Neural cell (in vitro differentiated cells): Measurements from ENCODE around the gene ALS2. TPM values are rescaled to one million over a fixed set of nuclear protein-coding genes. Genes with fewer than 3 reads are reported as not detected.

Source experiments
- H2AFZ ChIP-seq: fragments of 200-600, 300-800 bp; sonication (generic), shearing (Covaris generic); 2 replicates; pipeline ENCODE4 v1.6.0; 2014; ENCODE audit warnings: low read depth, mild to moderate bottlenecking, antibody characterized with exemption, low read length, moderate library complexity
- H3F3A ChIP-seq: fragments of 200-600 bp; shearing (Covaris generic); 2 replicates; pipeline ENCODE4 v1.6.1; 2016; ENCODE audit warnings: mild to moderate bottlenecking, moderate library complexity, mixed read lengths, antibody characterized with exemption, low read length; ENCODE audit not compliant: insufficient read depth, poor library complexity, severe bottlenecking
- H3K27ac ChIP-seq: fragments of 200-600, 300-800 bp; sonication (generic), shearing (Covaris generic); 2 replicates; pipeline ENCODE4 v1.5.1; 2014; ENCODE audit warnings: mild to moderate bottlenecking, low read length, moderate library complexity
- H3K27me3 ChIP-seq: fragments of 300-800, 200-600 bp; sonication (generic), shearing (Covaris generic); 2 replicates; pipeline ENCODE4 v1.6.0; 2014; ENCODE audit warnings: mild to moderate bottlenecking, low read depth, low read length, moderate library complexity; ENCODE audit not compliant: insufficient read depth
- H3K36me3 ChIP-seq: fragments of 300-800, 200-600 bp; sonication (generic), shearing (Covaris generic); 2 replicates; pipeline ENCODE4 v1.5.1; 2014; ENCODE audit warnings: mild to moderate bottlenecking, antibody characterized with exemption, low read length, moderate library complexity; ENCODE audit not compliant: insufficient read depth
- H3K4me2 ChIP-seq: fragments of 300-800, 200-600 bp; sonication (generic), shearing (Covaris generic); 2 replicates; pipeline ENCODE4 v1.6.0; 2014; ENCODE audit warnings: mild to moderate bottlenecking, low read length
- H3K4me3 ChIP-seq: fragments of 300-800, 200-600 bp; sonication (generic), shearing (Covaris generic); 2 replicates; pipeline ENCODE4 v1.5.1; 2014; ENCODE audit warnings: mild to moderate bottlenecking, low read length, moderate library complexity
- H3K79me2 ChIP-seq: fragments of 200-600 bp; shearing (Covaris generic); replicated peaks from 2 replicates; pipeline ENCODE4 v1.6.0; 2014; ENCODE audit warnings: mild to moderate bottlenecking, low read length, moderate library complexity; ENCODE audit not compliant: insufficient read depth
- H3K9ac ChIP-seq: fragments of 300-800, 200-600 bp; sonication (generic), shearing (Covaris generic); 2 replicates; pipeline ENCODE4 v1.6.1; 2016; ENCODE audit warnings: mild to moderate bottlenecking, low read length, mixed read lengths
- H3K9me2 ChIP-seq: fragments of 200-600 bp; shearing (Covaris generic); 2 replicates; pipeline ENCODE4 v1.6.1; 2016; ENCODE audit warnings: mild to moderate bottlenecking, low read length, mixed read lengths; ENCODE audit not compliant: insufficient read depth
- H3K9me3 ChIP-seq: fragments of 200-600, 300-800 bp; sonication (generic), shearing (Covaris generic); 2 replicates; pipeline ENCODE4 v1.6.1; 2016; ENCODE audit warnings: mild to moderate bottlenecking, mixed run types, low read length, moderate library complexity, mixed read lengths
- H4K20me1 ChIP-seq: fragments of 200-600 bp; shearing (Covaris generic); 2 replicates; pipeline ENCODE4 v1.6.1; 2016; ENCODE audit warnings: mild to moderate bottlenecking, mixed run types; ENCODE audit not compliant: insufficient read depth
- EP300 ChIP-seq: fragments of 450-650 bp; conservative IDR thresholded peaks from 2 replicates; pipeline ENCODE4 v1.6.1; 2014; ENCODE audit warnings: antibody characterized with exemption, mild to moderate bottlenecking, moderate library complexity; ENCODE audit not compliant: poor library complexity, severe bottlenecking
- EZH2 ChIP-seq: fragments of 200-600, 300-800 bp; shearing (Covaris generic), sonication (generic); IDR thresholded peaks from 2 replicates; pipeline ENCODE4 v1.6.1; 2014; ENCODE audit warnings: antibody characterized with exemption, low read length, borderline replicate concordance, mild to moderate bottlenecking; ENCODE audit not compliant: insufficient read depth, poor library complexity, severe bottlenecking
- MXI1 ChIP-seq: fragments of 450-650 bp; conservative IDR thresholded peaks from 2 replicates; pipeline ENCODE4 v1.6.1; 2014; ENCODE audit warnings: antibody characterized with exemption, mild to moderate bottlenecking; ENCODE audit not compliant: poor library complexity, severe bottlenecking
- POLR2AphosphoS5 ChIP-seq: IDR thresholded peaks from 2 replicates; pipeline ENCODE4 v1.6.1; 2012
- RAD21 ChIP-seq: fragments of 450-650 bp; conservative IDR thresholded peaks from 2 replicates; pipeline ENCODE4 v1.6.1; 2014; ENCODE audit warnings: antibody characterized with exemption, mild to moderate bottlenecking, moderate library complexity
- SMC3 ChIP-seq: fragments of 450-650 bp; conservative IDR thresholded peaks from 2 replicates; pipeline ENCODE4 v1.6.1; 2014; ENCODE audit warnings: antibody characterized with exemption, mild to moderate bottlenecking, moderate library complexity; ENCODE audit not compliant: poor library complexity
- TAF1 ChIP-seq: IDR thresholded peaks from 2 replicates; pipeline ENCODE4 v1.6.1; 2012; ENCODE audit warnings: low read depth
- polyA plus RNA-seq: library from polyadenylated mRNA; depleted of rRNA; stranded (reverse); fragments of >200 nt; gene quantifications from 2 replicates; pipeline ENCODE4 v1.2.3, GENCODE V29; 2014
- TF ChIP-seq, protein P1 (sequence below): IDR thresholded peaks from 2 replicates; pipeline ENCODE4 v1.6.1; 2012; ENCODE audit warnings: borderline replicate concordance
- TF ChIP-seq, protein P2 (sequence below): fragments of 450-650 bp; IDR thresholded peaks from 2 replicates; pipeline ENCODE4 v1.5.1; 2014; ENCODE audit warnings: antibody characterized with exemption, mild to moderate bottlenecking, moderate library complexity; ENCODE audit not compliant: poor library complexity, severe bottlenecking

The ALS2 gene
- polyA plus RNA-seq, 1 donor from 2014 or later, result 26.3 TPM

DNA sequence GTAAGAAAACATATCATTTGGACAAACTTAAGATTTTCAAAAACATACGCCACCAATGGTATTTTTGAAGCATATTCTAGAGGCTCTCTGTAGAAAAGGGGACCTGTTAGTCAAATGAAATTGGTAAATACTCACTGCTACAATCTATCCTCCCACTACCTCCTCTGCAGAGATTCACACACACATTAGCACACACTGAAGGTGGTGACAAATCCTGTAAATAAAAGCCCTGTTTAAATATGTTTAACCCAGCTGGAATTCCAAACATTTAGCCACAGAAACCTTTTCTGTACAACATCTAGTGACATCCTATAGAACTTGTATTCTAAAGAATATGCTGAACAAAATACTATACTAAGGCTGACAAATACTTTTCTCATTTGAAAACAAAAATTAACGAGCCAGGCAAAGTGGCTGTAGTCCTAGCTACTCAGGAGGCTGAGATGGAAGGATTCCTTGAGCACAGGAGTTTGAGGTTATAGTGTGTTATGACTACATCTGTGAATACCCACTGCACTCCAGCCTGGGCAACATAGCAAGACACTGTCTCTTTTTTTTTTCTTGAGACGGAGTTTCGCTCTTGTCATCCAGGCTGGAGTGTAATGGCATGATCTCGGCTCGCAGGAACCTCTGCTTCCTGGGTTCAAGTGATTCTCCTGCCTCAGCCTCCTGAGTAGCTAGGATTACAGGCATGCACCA is 25.9 kb downstream of the ALS2 start:
- Histone ChIP-seq H3K79me2 (no peaks in the 10 kb centered on the region), H3K27ac (no peak overlapping the region), H3K4me3 (no peak overlapping the region), H3K9ac (no peak overlapping the region), H3K9me2 (no peaks in the 10 kb centered on the region), H3K36me3 (no peaks in the 10 kb centered on the region), H3K9me3 (no peaks in the 10 kb centered on the region), H3F3A (no peaks in the 10 kb centered on the region), H3K27me3 (no peaks in the 10 kb centered on the region), H4K20me1 (no peaks in the 10 kb centered on the region), H3K4me2 (no peak overlapping the region), H2AFZ (no peak overlapping the region)
- TF ChIP-seq, protein P1, sequence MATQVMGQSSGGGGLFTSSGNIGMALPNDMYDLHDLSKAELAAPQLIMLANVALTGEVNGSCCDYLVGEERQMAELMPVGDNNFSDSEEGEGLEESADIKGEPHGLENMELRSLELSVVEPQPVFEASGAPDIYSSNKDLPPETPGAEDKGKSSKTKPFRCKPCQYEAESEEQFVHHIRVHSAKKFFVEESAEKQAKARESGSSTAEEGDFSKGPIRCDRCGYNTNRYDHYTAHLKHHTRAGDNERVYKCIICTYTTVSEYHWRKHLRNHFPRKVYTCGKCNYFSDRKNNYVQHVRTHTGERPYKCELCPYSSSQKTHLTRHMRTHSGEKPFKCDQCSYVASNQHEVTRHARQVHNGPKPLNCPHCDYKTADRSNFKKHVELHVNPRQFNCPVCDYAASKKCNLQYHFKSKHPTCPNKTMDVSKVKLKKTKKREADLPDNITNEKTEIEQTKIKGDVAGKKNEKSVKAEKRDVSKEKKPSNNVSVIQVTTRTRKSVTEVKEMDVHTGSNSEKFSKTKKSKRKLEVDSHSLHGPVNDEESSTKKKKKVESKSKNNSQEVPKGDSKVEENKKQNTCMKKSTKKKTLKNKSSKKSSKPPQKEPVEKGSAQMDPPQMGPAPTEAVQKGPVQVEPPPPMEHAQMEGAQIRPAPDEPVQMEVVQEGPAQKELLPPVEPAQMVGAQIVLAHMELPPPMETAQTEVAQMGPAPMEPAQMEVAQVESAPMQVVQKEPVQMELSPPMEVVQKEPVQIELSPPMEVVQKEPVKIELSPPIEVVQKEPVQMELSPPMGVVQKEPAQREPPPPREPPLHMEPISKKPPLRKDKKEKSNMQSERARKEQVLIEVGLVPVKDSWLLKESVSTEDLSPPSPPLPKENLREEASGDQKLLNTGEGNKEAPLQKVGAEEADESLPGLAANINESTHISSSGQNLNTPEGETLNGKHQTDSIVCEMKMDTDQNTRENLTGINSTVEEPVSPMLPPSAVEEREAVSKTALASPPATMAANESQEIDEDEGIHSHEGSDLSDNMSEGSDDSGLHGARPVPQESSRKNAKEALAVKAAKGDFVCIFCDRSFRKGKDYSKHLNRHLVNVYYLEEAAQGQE, result no peak
- TF ChIP-seq EP300, result no peak
- no peak for TF ChIP-seq MXI1
- TF ChIP-seq TAF1, result no peak
- no peak for TF ChIP-seq SMC3
- TF ChIP-seq EZH2, result no peak
- no peak for TF ChIP-seq POLR2AphosphoS5
- no peak for TF ChIP-seq RAD21
- TF ChIP-seq, protein P2, sequence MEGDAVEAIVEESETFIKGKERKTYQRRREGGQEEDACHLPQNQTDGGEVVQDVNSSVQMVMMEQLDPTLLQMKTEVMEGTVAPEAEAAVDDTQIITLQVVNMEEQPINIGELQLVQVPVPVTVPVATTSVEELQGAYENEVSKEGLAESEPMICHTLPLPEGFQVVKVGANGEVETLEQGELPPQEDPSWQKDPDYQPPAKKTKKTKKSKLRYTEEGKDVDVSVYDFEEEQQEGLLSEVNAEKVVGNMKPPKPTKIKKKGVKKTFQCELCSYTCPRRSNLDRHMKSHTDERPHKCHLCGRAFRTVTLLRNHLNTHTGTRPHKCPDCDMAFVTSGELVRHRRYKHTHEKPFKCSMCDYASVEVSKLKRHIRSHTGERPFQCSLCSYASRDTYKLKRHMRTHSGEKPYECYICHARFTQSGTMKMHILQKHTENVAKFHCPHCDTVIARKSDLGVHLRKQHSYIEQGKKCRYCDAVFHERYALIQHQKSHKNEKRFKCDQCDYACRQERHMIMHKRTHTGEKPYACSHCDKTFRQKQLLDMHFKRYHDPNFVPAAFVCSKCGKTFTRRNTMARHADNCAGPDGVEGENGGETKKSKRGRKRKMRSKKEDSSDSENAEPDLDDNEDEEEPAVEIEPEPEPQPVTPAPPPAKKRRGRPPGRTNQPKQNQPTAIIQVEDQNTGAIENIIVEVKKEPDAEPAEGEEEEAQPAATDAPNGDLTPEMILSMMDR, result no peak

DNA sequence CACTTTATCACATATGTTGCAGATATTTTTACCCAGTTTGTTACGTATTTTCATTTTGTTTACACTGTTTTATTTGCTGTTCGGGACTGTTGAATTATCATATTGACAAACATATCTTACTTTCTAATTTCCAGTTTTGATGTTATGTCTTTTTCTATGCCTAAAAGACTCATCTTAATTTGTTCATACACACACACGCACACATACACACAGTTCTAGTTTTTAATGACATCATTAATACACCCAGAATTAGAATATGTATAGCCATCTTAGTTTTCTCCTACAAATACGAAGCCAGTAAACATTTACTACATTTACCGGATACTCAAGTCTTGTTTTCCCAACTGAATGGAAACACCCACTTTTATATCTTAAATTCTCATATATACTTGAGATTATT is 29.2 kb downstream of the ALS2 start:
- no peak overlapping the region for H2AFZ ChIP-seq
- no peaks in the 10 kb centered on the region for H3K36me3 ChIP-seq
- no peaks in the 10 kb centered on the region for H3K79me2 ChIP-seq
- H3F3A ChIP-seq, result no peaks in the 10 kb centered on the region
- H3K9me2 ChIP-seq, result no peaks in the 10 kb centered on the region
- H3K27ac ChIP-seq, result no peak overlapping the region
- TF ChIP-seq MXI1 (no peak), EZH2 (no peak)
- no peak overlapping the region for H3K4me2 ChIP-seq
- no peaks in the 10 kb centered on the region for H4K20me1 ChIP-seq
- H3K9ac ChIP-seq, result no peak overlapping the region
- H3K4me3 ChIP-seq, result no peak overlapping the region
- H3K27me3 ChIP-seq, result no peaks in the 10 kb centered on the region
- no peaks in the 10 kb centered on the region for H3K9me3 ChIP-seq

DNA sequence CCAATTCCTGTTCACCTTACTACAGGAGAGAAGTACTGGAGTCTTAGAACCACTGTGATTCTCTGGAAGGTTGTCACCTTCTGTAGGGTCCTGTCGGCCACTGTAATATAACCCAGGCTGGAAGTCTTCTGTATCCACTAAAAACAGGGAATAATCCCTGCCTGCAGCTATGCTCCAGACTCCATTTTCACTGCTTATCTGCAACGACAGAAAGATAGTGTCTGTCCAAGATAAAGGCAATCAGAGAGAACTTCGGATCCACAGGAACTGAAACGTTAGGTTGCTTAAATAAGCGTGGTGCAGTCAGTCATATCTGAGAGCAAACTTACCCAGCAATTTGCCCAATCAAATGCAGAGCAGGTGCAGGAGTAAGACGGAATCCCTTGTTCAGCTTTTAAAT is 34.2 kb downstream of the ALS2 start:
- Histone ChIP-seq H3K9me3 (no peaks in the 10 kb centered on the region), H3K36me3 (peaks cover 5% of the 10 kb centered on the region), H3K79me2 (no peaks in the 10 kb centered on the region)

More for the DNA sequence above, 34.2 kb downstream of the ALS2 start:
- Histone ChIP-seq H3K9me2 (no peaks in the 10 kb centered on the region), H3K4me2 (no peak overlapping the region), H3K27me3 (no peaks in the 10 kb centered on the region), H3K9ac (no peak overlapping the region), H3F3A (no peaks in the 10 kb centered on the region), H3K27ac (no peak overlapping the region), H2AFZ (no peak overlapping the region), H3K4me3 (no peak overlapping the region), H4K20me1 (no peaks in the 10 kb centered on the region)
- TF ChIP-seq RAD21, result no peak
- TF ChIP-seq EZH2, result no peak
- TF ChIP-seq SMC3, result no peak
- TF ChIP-seq, protein P2, result no peak
- TF ChIP-seq MXI1, result no peak
- TF ChIP-seq TAF1, result no peak
- TF ChIP-seq, protein P1, result no peak
- TF ChIP-seq POLR2AphosphoS5, result no peak
- TF ChIP-seq EP300, result no peak
